SK-N-MC (cell line): Measurements from ENCODE around the gene PLEKHH3.
"Not testable (repeated sequence)": the region's sequence is repeated elsewhere in the genome, so short reads cannot be mapped to it uniquely, and the experiment has no call there.

Experiments
- EZH2 ChIP-seq: fragments of 200-600 bp; sonication (generic); IDR thresholded peaks from one replicate; pipeline ENCODE4 v1.6.1; 2017; ENCODE audit warnings: antibody characterized with exemption
- POLR2AphosphoS5 ChIP-seq: IDR thresholded peaks from 2 replicates; pipeline ENCODE4 v1.6.1; 2012; ENCODE audit warnings: mild to moderate bottlenecking, low read depth, low read length, borderline replicate concordance

- TF ChIP-seq EZH2, POLR2AphosphoS5: not testable (repeated sequence)
Observed at GRCh38 chr17:42666126-42666525, 10.7 kb downstream of the PLEKHH3 start.
